Spleen (tissue), 7 donors: ENCODE data around the gene NDUFS2.

Experiments
- CTCF ChIP-seq, 11 experiments: fragments of 200-600 bp in 7 of 11; fragments of 450-650 bp in 4 of 11; sonication (generic) in 4 of 11; IDR thresholded peaks in 8 of 11; conservative IDR thresholded peaks in 3 of 11; 1 replicate in 7 of 11; 2 replicates in 4 of 11; pipeline versions ENCODE4 v1.4.0 to v1.8.0; 2016 to 2021; ENCODE audit warnings: antibody characterized with exemption in 11 of 11, inconsistent platforms in 4 of 11, mild to moderate bottlenecking in 1 of 11
- POLR2A ChIP-seq, 3 donors: fragments of 450-650 bp; IDR thresholded peaks; one replicate each; pipeline ENCODE4 v1.5.1; 2017; ENCODE audit warnings: antibody characterized with exemption in 3 of 3, mild to moderate bottlenecking in 1 of 3
- POLR2AphosphoS5 ChIP-seq, 3 donors: sonication (generic); formaldehyde crosslinking; IDR thresholded peaks; one replicate each; pipeline ENCODE4 v1.5.1; 2017; ENCODE audit warnings: antibody characterized with exemption in 3 of 3
- donor health status: DM: no; HTN: no; CAD: no; lungs with moderate emphysema.
- donor health status: DM: no; HTN: no; CAD: no.
- donor health status: DM: no; HTN: no; CAD: no.

DNA sequence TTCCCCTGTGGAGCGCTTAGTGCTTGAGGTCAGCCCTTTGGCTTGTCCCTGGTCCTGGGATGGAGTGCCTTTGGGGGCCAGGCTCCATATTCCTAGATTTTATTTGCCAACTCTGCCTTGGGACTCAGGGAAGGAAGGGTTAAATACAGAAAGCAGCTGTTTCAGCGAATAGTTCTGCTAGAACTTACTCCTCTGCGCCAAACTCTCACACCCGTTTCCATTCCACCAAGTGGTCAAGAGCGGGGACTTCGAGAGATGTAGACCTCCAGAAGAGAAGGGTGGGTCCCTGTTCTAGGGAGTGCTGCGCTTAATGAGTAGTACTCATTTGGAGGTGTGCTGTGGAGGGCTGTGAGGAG is 23.0 kb downstream of the NDUFS2 start:
- TF ChIP-seq POLR2A (IDR thresholded peaks at IDR 0.05) (no peak), CTCF (IDR thresholded peaks at IDR 0.05 in 8 of 11, conservative IDR thresholded peaks at IDR 0.05 in 3 of 11) (no peak), POLR2AphosphoS5 (IDR thresholded peaks at IDR 0.05) (no peak)
